A673 (cell line): ENCODE measurements around the gene NPIPA1. TPM values are rescaled to one million over a fixed set of nuclear protein-coding genes. Genes with fewer than 3 reads are reported as not detected.
"Not testable (repeated sequence)": the region's sequence is repeated elsewhere in the genome, so short reads cannot be mapped to it uniquely, and the experiment has no call there.

Source experiments
- BruUV-seq: library from RNA; stranded (reverse); fragments of 400-500 nt; replicated peaks from 2 replicates; lab custom pipeline; 2021; lab: Mats Ljungman, UMichigan
- CTCF ChIA-PET: fragments of 300-600 bp; sonication (Branson Sonifier 250); formaldehyde crosslinking; loops from one replicate; lab custom pipeline; 2022; ENCODE audit warnings: antibody characterized with exemption; lab: Charles Lee
- POLR2A ChIA-PET: fragments of 300-600 bp; sonication (Branson Sonifier 250); formaldehyde crosslinking; loops from one replicate; lab custom pipeline; 2022; ENCODE audit warnings: antibody characterized with exemption; ENCODE audit not compliant: low non-redundant PET; lab: Charles Lee
- DNase-seq: peaks from one replicate; pipeline ENCODE4 v3.0.0-alpha.2; 2015; ENCODE audit warnings: low spot score
- H3K27ac ChIP-seq: fragments of 200-600 bp; sonication (generic); 2 replicates; pipeline ENCODE4 v1.5.1; 2016; ENCODE audit warnings: mixed run types, low read depth, mild to moderate bottlenecking, mixed read lengths, antibody characterized with exemption, low read length; ENCODE audit not compliant: poor library complexity, severe bottlenecking
- H3K27me3 ChIP-seq: fragments of 200-600 bp; sonication (generic); replicated peaks from 2 replicates; pipeline ENCODE4 v1.6.1; 2017; ENCODE audit warnings: mixed run types, low read depth, mild to moderate bottlenecking, mixed read lengths, antibody characterized with exemption, low read length; ENCODE audit not compliant: insufficient read depth, poor library complexity
- H3K36me3 ChIP-seq: fragments of 200-600 bp; sonication (generic); 2 replicates; pipeline ENCODE4 v1.6.1; 2016; ENCODE audit warnings: mixed run types, mild to moderate bottlenecking, mixed read lengths, antibody characterized with exemption, low read length; ENCODE audit not compliant: insufficient read depth, poor library complexity, severe bottlenecking
- H3K4me1 ChIP-seq: fragments of 200-600 bp; sonication (generic); 2 replicates; pipeline ENCODE4 v1.6.1; 2017; ENCODE audit warnings: mixed run types, mild to moderate bottlenecking, mixed read lengths, antibody characterized with exemption, low read length; ENCODE audit not compliant: insufficient read depth, poor library complexity, severe bottlenecking
- H3K4me3 ChIP-seq: fragments of 200-600 bp; sonication (generic); 2 replicates; pipeline ENCODE4 v1.5.1; 2016; ENCODE audit warnings: low read depth, mixed run types, mild to moderate bottlenecking, mixed read lengths, low read length; ENCODE audit not compliant: poor library complexity, severe bottlenecking
- H3K9me3 ChIP-seq: fragments of 200-600 bp; sonication (generic); 2 replicates; pipeline ENCODE4 v1.6.1; 2016; ENCODE audit warnings: mixed run types, low read depth, mild to moderate bottlenecking, mixed read lengths, antibody characterized with exemption, low read length; ENCODE audit not compliant: poor library complexity, severe bottlenecking
- intact Hi-C: fragments of 100-400 bp; cut with micrococcal nuclease; formaldehyde crosslinking; loops from one replicate; pipeline ENCODE4 v1.10.0; 2022; ENCODE audit not compliant: unreplicated experiment
- total RNA-seq: library from RNA; stranded (reverse); gene quantifications from 2 replicates; pipeline ENCODE4 v1.2.3, GENCODE V29; 2021

Gene NPIPA1
- total RNA-seq, 1 experiment from 2014 or later, result 161 TPM

DNA sequence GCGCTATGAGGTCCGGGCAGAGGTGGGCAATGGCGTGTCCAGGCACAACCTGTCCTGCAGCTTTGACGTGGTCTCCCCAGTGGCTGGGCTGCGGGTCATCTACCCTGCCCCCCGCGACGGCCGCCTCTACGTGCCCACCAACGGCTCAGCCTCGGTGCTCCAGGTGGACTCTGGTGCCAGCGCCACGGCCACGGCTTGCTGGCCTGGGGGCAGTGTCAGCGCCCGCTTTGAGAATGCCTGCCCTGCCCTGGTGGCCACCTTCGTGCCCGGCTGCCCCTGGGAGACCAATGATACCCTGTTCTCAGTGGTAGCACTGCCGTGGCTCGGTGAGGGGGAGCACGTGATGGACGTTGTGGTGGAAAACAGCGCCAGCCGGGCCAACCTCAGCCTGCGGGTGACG lies 15.0 kb upstream of the NPIPA1 start:
- DNase-seq, H3K36me3 ChIP-seq, POLR2A ChIA-PET, H3K27ac ChIP-seq, H3K27me3 ChIP-seq, BruUV-seq, CTCF ChIA-PET, H3K4me1 ChIP-seq, intact Hi-C loops, H3K4me3 ChIP-seq, H3K9me3 ChIP-seq: not testable (repeated sequence)

DNA sequence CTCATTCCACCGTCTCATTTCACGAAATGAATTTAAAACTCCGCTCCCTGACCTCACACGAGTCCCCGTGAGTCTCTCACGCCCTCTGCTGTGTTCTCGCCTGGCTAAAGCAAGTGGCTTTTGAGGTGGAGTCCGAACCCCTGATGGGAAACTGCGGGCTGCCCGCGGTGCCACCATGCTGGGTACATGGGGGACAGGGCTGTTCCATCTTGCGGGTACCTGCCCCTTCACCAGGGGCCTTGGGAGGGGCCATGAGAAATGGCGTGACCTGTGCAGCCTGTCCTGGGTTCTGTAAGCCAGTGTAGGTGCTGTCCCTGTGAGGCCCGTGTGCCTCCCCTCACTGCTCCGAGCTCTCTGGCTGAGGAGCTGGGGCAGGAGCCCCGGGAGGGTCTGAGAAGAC lies 14.3 kb upstream of the NPIPA1 start:
- H3K4me3 ChIP-seq, H3K27me3 ChIP-seq, POLR2A ChIA-PET, intact Hi-C loops, DNase-seq, H3K36me3 ChIP-seq, H3K4me1 ChIP-seq, CTCF ChIA-PET, H3K27ac ChIP-seq, BruUV-seq, H3K9me3 ChIP-seq: not testable (repeated sequence)

DNA sequence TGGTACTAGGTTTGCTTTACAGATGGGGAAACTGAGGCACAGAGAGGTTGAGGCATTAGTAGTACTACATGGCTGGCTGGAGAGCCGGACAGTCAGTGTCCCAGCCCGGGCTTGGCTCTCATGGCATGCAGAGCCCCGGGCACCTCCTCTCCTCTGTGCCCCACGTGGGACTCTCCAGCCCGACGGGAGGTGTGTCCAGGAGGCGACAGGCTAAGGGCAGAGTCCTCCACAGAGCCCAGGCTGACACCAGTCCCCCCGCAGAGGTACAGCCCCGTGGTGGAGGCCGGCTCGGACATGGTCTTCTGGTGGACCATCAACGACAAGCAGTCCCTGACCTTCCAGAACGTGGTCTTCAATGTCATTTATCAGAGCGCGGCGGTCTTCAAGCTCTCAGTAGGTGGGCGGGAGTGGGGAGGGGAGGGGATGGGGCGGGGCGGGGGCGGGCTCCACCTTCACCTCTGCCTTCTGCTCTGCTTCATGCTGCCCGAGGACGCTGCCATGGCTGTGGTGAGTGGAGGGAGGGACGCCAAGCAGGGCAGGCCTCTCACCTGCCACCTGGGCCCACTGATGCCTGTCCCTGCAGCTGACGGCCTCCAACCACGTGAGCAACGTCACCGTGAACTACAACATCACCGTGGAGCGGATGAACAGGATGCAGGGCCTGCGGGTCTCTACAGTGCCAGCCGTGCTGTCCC lies 13.7 kb upstream of the NPIPA1 start:
- POLR2A ChIA-PET, H3K36me3 ChIP-seq, CTCF ChIA-PET, H3K27ac ChIP-seq, H3K4me1 ChIP-seq, H3K9me3 ChIP-seq, H3K27me3 ChIP-seq, DNase-seq, H3K4me3 ChIP-seq, BruUV-seq, intact Hi-C loops: not testable (repeated sequence)

DNA sequence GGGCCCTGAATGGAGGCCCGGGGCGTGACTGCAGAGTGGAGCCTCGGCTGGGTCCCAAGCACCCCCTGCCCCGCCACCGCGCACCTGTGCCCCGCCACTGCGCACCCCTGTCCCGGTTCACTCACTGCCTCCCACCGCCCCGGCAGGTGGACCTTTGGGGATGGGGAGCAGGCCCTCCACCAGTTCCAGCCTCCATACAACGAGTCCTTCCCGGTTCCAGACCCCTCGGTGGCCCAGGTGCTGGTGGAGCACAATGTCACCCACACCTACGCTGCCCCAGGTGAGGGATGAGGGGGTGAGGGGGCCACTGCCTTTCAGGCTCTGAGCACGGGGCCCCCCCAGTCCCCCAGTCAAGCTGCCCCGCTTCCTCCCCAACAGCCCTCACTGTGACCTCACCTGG lies 12.9 kb upstream of the NPIPA1 start:
- intact Hi-C loops, H3K36me3 ChIP-seq, H3K4me3 ChIP-seq, H3K9me3 ChIP-seq, DNase-seq, POLR2A ChIA-PET, H3K27me3 ChIP-seq, CTCF ChIA-PET, H3K4me1 ChIP-seq, BruUV-seq, H3K27ac ChIP-seq: not testable (repeated sequence)

DNA sequence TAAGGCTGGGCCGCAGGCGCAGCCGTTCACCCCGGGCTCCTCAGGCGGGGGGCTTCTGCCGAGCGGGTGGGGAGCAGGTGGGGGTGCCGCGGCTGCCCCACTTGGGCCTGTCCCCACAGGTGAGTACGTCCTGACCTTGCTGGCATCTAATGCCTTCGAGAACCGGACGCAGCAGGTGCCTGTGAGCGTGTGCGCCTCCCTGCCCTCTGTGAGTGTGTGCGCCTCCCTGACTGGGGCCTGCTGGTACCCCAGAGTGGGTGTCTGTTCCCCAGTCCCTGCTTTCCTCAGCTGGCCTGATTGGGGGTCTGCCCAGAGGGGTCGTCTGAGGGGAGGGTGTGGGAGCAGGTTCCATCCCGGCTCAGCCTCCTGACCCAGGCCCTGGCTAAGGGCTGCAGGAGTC lies 12.3 kb upstream of the NPIPA1 start:
- H3K36me3 ChIP-seq, intact Hi-C loops, H3K4me1 ChIP-seq, CTCF ChIA-PET, H3K4me3 ChIP-seq, POLR2A ChIA-PET, H3K9me3 ChIP-seq, DNase-seq, H3K27ac ChIP-seq, BruUV-seq, H3K27me3 ChIP-seq: not testable (repeated sequence)

DNA sequence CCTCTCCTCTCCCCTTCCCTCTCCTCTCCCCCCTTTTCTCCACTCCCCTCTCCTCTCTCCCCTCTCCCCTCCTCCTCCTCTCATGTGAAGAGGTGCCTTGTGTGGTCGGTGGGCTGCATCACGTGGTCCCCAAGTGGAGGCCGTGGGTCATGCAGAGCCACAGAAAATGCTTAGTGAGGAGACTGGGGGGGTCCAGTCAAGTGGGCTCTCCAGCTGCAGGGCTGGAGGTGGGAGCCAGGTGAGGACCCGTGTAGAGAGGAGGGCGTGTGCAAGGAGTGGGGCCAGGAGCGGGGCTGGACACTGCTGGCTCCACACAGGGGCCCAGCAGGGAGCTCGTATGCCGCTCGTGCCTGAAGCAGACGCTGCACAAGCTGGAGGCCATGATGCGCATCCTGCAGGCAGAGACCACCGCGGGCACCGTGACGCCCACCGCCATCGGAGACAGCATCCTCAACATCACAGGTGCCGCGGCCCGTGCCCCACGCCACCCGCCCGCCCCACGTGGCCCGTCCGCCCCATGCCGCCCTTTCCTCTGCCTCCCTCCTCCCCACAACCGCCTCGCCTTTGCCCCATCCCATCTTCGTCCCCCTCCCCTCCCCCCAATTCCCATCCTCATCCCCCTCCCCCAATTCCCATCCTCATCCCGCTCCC lies 9.1 kb upstream of the NPIPA1 start:
- H3K36me3 ChIP-seq, H3K27me3 ChIP-seq, H3K4me3 ChIP-seq, CTCF ChIA-PET, H3K4me1 ChIP-seq, intact Hi-C loops, POLR2A ChIA-PET, H3K9me3 ChIP-seq, BruUV-seq, H3K27ac ChIP-seq: not testable (repeated sequence)
- DNase-seq, result peak; percentile 35

DNA sequence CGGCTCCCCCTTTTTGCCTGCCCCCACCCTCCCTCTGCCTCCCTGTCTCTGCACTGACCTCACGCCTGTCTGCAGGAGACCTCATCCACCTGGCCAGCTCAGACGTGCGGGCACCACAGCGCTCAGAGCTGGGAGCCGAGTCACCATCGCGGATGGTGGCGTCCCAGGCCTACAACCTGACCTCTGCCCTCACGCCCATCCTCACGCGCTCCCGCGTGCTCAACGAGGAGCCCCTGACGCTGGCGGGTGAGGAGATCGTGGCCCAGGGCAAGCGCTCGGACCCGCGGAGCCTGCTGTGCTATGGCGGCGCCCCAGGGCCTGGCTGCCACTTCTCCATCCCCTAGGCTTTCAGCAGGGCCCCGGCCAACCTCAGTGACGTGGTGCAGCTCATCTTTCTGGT lies 8.1 kb upstream of the NPIPA1 start:
- BruUV-seq, H3K27me3 ChIP-seq, CTCF ChIA-PET: not testable (repeated sequence)

More for the DNA sequence above, 8.1 kb upstream of the NPIPA1 start:
- DNase-seq, intact Hi-C loops, H3K36me3 ChIP-seq, H3K27ac ChIP-seq, H3K9me3 ChIP-seq, H3K4me3 ChIP-seq, POLR2A ChIA-PET, H3K4me1 ChIP-seq: not testable (repeated sequence)
